OCI-LY3 (cell line): ENCODE data around the gene CNMD.

Experiments
- H2AFZ ChIP-seq: fragments of 200-600, 300-600 bp; shearing (Covaris generic); 2 replicates; pipeline ENCODE4 v1.6.0; 2014; ENCODE audit warnings: antibody characterized with exemption, low read depth, low read length
- H3K27ac ChIP-seq: fragments of 200-600, 300-600 bp; sonication (generic); 2 replicates; pipeline ENCODE4 v1.5.1; 2014; ENCODE audit warnings: mild to moderate bottlenecking, low read length, moderate library complexity, mixed read lengths
- H3K27me3 ChIP-seq: fragments of 200-600, 300-600 bp; sonication (generic); 2 replicates; pipeline ENCODE4 v1.6.1; 2014; ENCODE audit warnings: low read depth, low read length, mixed read lengths
- H3K36me3 ChIP-seq: fragments of 200-600, 300-600 bp; sonication (generic); replicated peaks from 2 replicates; pipeline ENCODE3; 2014; ENCODE audit warnings: low read depth, low read length, mixed read lengths
- H3K4me1 ChIP-seq: fragments of 300-600, 200-600 bp; sonication (generic); 2 replicates; pipeline ENCODE4 v1.6.1; 2014; ENCODE audit warnings: low read length, mixed read lengths
- H3K4me2 ChIP-seq: fragments of 200-600, 300-600 bp; sonication (generic); 2 replicates; pipeline ENCODE4 v1.6.1; 2014; ENCODE audit warnings: low read length, mixed read lengths
- H3K4me3 ChIP-seq: fragments of 300-600, 200-600 bp; sonication (generic); 2 replicates; pipeline ENCODE4 v1.5.1; 2014; ENCODE audit warnings: antibody characterized with exemption, mild to moderate bottlenecking, low read length, moderate library complexity
- H3K79me2 ChIP-seq: fragments of 300-600, 200-600 bp; shearing (Covaris generic); 2 replicates; pipeline ENCODE4 v1.6.1; 2014; ENCODE audit warnings: mild to moderate bottlenecking, low read length, mixed read lengths
- H3K9ac ChIP-seq: fragments of 300-600, 200-600 bp; shearing (Covaris generic); 2 replicates; pipeline ENCODE4 v1.6.0; 2014; ENCODE audit warnings: mild to moderate bottlenecking, low read length, moderate library complexity
- H3K9me3 ChIP-seq: fragments of 200-600, 300-600 bp; shearing (Covaris generic); 2 replicates; pipeline ENCODE4 v1.6.1; 2014; ENCODE audit warnings: low read length, mixed read lengths; ENCODE audit not compliant: insufficient read depth
- H4K20me1 ChIP-seq: fragments of 200-600, 300-600 bp; sonication (generic); 2 replicates; pipeline ENCODE4 v1.6.1; 2016; ENCODE audit warnings: low read length, mixed read lengths; ENCODE audit not compliant: insufficient read depth
- CTCF ChIP-seq: fragments of 200-600, 300-600 bp; sonication (generic); IDR thresholded peaks from 2 replicates; pipeline ENCODE4 v1.5.1; 2014; ENCODE audit warnings: antibody characterized with exemption, low read length, low read depth
- EZH2phosphoT487 ChIP-seq: fragments of 200-600 bp; shearing (Covaris generic); IDR thresholded peaks from 2 replicates; pipeline ENCODE4 v1.6.1; 2018; ENCODE audit warnings: antibody characterized with exemption, mixed run types, low read depth

The CNMD gene

DNA sequence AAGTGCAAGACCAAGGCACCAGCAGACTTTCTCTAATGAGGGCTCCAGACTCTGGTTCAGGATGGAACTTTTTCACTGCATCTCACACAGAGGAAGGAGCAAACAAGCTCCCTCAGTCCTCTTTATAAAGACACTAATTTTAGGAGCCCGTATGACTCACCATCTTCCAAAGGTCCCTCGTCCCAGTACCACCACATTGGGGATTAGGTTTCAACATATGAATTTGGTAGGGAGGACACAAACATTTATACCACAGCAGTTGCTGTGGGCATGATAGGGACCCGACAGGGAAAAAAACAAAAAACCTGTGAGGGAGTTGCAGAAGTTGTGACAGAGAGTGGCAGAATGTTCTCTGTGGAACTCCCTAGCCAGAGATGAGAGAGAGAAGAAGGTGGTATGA is 6.5 kb upstream of the CNMD start:
- TF ChIP-seq EZH2phosphoT487 (no peak), CTCF (no peak)
- Histone ChIP-seq H2AFZ (no peak overlapping the region), H3K27me3 (peaks cover 12% of the 10 kb centered on the region), H3K4me1 (no peaks in the 10 kb centered on the region), H3K9me3 (no peaks in the 10 kb centered on the region), H3K36me3 (no peaks in the 10 kb centered on the region), H3K4me2 (no peak overlapping the region), H3K79me2 (no peaks in the 10 kb centered on the region), H3K27ac (no peak overlapping the region), H4K20me1 (no peaks in the 10 kb centered on the region), H3K9ac (no peak overlapping the region), H3K4me3 (no peak overlapping the region)

DNA sequence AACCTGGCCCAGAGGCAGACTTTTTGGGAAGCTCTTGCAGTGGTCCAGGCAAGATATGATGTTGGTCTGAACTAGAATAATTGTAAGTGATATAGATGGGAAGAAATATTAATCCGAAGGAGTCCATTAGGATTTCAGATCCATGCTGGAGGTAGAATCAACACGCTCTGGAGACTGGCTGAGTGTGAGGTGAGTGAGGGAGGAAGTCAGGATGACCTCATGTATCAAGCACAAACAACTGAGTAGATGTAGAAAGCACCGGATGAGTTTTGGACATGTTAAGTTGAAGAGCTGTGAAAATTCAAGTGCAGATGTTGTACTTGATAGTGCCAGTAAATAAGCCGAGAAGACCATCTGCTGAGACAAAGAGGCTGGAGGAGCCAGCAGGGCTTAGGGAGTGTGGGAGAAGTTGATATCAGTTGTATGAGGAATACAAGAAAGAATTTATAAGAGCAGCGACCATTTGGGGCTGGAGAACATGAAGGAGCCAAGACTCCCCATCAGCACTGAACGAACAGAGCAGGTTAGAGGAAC is 5.3 kb upstream of the CNMD start:
- no peak overlapping the region for H2AFZ ChIP-seq
- TF ChIP-seq EZH2phosphoT487, result no peak
- TF ChIP-seq CTCF, result no peak
- H3K79me2 ChIP-seq, result no peaks in the 10 kb centered on the region
- H3K27ac ChIP-seq, result no peak overlapping the region
- H3K27me3 ChIP-seq, result peaks cover 12% of the 10 kb centered on the region
- H3K9ac ChIP-seq, result no peak overlapping the region
- no peak overlapping the region for H3K4me2 ChIP-seq
- H3K4me1 ChIP-seq, result no peaks in the 10 kb centered on the region
- H3K36me3 ChIP-seq, result no peaks in the 10 kb centered on the region
- no peaks in the 10 kb centered on the region for H4K20me1 ChIP-seq
- no peaks in the 10 kb centered on the region for H3K9me3 ChIP-seq
- no peak overlapping the region for H3K4me3 ChIP-seq

GRCh38 chr13:52743988-52744387 is 4.4 kb upstream of the CNMD start:
- no peak overlapping the region for H3K27ac ChIP-seq
- no peaks in the 10 kb centered on the region for H3K4me1 ChIP-seq
- H3K9me3 ChIP-seq, result no peaks in the 10 kb centered on the region
- no peaks in the 10 kb centered on the region for H4K20me1 ChIP-seq
- TF ChIP-seq EZH2phosphoT487, result no peak
- peak; percentile 35 for TF ChIP-seq CTCF
- peaks cover 12% of the 10 kb centered on the region for H3K27me3 ChIP-seq
- no peaks in the 10 kb centered on the region for H3K79me2 ChIP-seq
- no peak overlapping the region for H3K4me2 ChIP-seq
- H3K9ac ChIP-seq, result no peak overlapping the region
- H2AFZ ChIP-seq, result no peak overlapping the region
- H3K36me3 ChIP-seq, result no peaks in the 10 kb centered on the region
- H3K4me3 ChIP-seq, result no peak overlapping the region

GRCh38 chr13:52743569-52743968 is 3.9 kb upstream of the CNMD start:
- Histone ChIP-seq H3K9me3 (no peaks in the 10 kb centered on the region), H3K27me3 (peaks cover 12% of the 10 kb centered on the region), H4K20me1 (no peaks in the 10 kb centered on the region), H3K27ac (no peak overlapping the region), H3K9ac (no peak overlapping the region), H3K4me1 (no peaks in the 10 kb centered on the region), H3K4me3 (no peak overlapping the region), H3K79me2 (no peaks in the 10 kb centered on the region), H2AFZ (no peak overlapping the region), H3K4me2 (no peak overlapping the region), H3K36me3 (no peaks in the 10 kb centered on the region)
- TF ChIP-seq EZH2phosphoT487 (no peak), CTCF (no peak)
